ENCODE data around the gene ANKRD44.

DNA sequence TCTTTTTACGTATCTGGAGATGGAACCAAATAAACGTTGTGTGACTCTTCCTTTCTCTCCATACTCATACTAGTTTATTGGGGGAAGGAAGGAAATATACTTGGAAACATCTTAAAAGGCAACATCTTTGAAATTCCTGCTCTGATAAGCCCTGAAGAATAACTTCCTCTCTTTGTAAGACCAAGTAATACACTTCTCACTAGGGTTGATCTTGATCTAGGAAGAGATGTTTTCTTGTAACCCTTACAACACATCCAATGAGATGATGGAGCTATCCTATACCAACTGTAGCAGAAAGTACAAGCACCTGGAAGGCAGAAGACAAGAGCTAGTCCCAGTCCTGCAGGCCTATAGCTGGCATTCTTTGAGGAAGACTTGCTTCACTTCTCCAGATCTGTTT is 2.0 kb downstream of the ANKRD44 start:
- TF ChIP-seq, protein P1, sequence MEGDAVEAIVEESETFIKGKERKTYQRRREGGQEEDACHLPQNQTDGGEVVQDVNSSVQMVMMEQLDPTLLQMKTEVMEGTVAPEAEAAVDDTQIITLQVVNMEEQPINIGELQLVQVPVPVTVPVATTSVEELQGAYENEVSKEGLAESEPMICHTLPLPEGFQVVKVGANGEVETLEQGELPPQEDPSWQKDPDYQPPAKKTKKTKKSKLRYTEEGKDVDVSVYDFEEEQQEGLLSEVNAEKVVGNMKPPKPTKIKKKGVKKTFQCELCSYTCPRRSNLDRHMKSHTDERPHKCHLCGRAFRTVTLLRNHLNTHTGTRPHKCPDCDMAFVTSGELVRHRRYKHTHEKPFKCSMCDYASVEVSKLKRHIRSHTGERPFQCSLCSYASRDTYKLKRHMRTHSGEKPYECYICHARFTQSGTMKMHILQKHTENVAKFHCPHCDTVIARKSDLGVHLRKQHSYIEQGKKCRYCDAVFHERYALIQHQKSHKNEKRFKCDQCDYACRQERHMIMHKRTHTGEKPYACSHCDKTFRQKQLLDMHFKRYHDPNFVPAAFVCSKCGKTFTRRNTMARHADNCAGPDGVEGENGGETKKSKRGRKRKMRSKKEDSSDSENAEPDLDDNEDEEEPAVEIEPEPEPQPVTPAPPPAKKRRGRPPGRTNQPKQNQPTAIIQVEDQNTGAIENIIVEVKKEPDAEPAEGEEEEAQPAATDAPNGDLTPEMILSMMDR (IDR thresholded peaks at IDR 0.05), result no peak
- TF ChIP-seq EZH2 (IDR thresholded peaks at IDR 0.05), result no peak
